HEK293 (cell line): ENCODE results near the gene PRSS33.

ENCODE experiments used
- CTCF ChIA-PET: fragments of 350-600 bp; formaldehyde crosslinking; extraction: SDS; loops from one replicate; lab custom pipeline; 2021; ENCODE audit warnings: antibody characterized with exemption; lab: Yijun Ruan, JAX
- POLR2A ChIA-PET: fragments of 300-600 bp; formaldehyde crosslinking; extraction: SDS; loops from one replicate; lab custom pipeline; 2020; ENCODE audit warnings: antibody characterized with exemption, inconsistent platforms; lab: Yijun Ruan, JAX
- H3K27ac ChIP-seq: fragments of 200-500 bp; sonication (Bioruptor generic); 2 replicates; pipeline ENCODE4 v1.5.1; 2014; ENCODE audit warnings: low read depth, low read length, control low read depth, inconsistent platforms; ENCODE audit errors: extremely low read depth
- H3K36me3 ChIP-seq, 2 experiments: fragments of 200-500 bp in 1 of 2; sonication (Bioruptor generic) in 1 of 2; 1 replicate in 1 of 2; 2 replicates in 1 of 2; pipeline ENCODE4 v1.5.1; 2014 to 2017; ENCODE audit warnings: inconsistent platforms in 2 of 2, low read length in 2 of 2; ENCODE audit not compliant: control insufficient read depth in 2 of 2, insufficient read depth in 1 of 2
- H3K4me1 ChIP-seq: fragments of 200-500 bp; sonication (Bioruptor generic); 2 replicates; pipeline ENCODE4 v1.5.1; 2014; ENCODE audit warnings: mild to moderate bottlenecking, low read length, inconsistent platforms; ENCODE audit not compliant: control insufficient read depth, insufficient read depth
- H3K4me3 ChIP-seq: 2 replicates; pipeline ENCODE4 v1.5.1; 2011; ENCODE audit warnings: low read depth, mild to moderate bottlenecking, control low read depth, low read length, moderate library complexity
- H3K9me3 ChIP-seq: fragments of 200-500 bp; sonication (Bioruptor generic); 2 replicates; pipeline ENCODE4 v1.5.1; 2014; ENCODE audit warnings: low read depth, low read length, inconsistent platforms; ENCODE audit not compliant: control insufficient read depth, insufficient read depth
- EGR2 ChIP-seq: fragments of 450-650 bp; formaldehyde crosslinking; IDR thresholded peaks from 2 replicates; pipeline ENCODE4 v1.5.1; 2016; ENCODE audit warnings: low read depth, missing biosample characterization, missing genetic modification characterization
- FEZF1 ChIP-seq: fragments of 450-650 bp; formaldehyde crosslinking; IDR thresholded peaks from 2 replicates; pipeline ENCODE4 v1.5.1; 2016; ENCODE audit warnings: missing biosample characterization, missing genetic modification characterization
- GLIS1 ChIP-seq: fragments of 450-650 bp; formaldehyde crosslinking; IDR thresholded peaks from 2 replicates; pipeline ENCODE4 v1.5.1; 2016; ENCODE audit warnings: missing biosample characterization, missing genetic modification characterization
- PRDM1 ChIP-seq: fragments of 450-650 bp; formaldehyde crosslinking; IDR thresholded peaks from 2 replicates; pipeline ENCODE4; 2016; ENCODE audit warnings: missing biosample characterization, missing genetic modification characterization
- SP3 ChIP-seq: fragments of 450-650 bp; formaldehyde crosslinking; IDR thresholded peaks from 2 replicates; pipeline ENCODE4 v1.5.1; 2016; ENCODE audit warnings: missing biosample characterization, missing genetic modification characterization
- ZFHX2 ChIP-seq: fragments of 450-650 bp; formaldehyde crosslinking; conservative IDR thresholded peaks from 2 replicates; pipeline ENCODE4 v1.5.1; 2016; ENCODE audit warnings: missing biosample characterization, missing genetic modification characterization
- ZNF132 ChIP-seq: fragments of 450-650 bp; formaldehyde crosslinking; IDR thresholded peaks from 2 replicates; pipeline ENCODE4 v1.5.1; 2017; ENCODE audit warnings: missing biosample characterization, missing genetic modification characterization, borderline replicate concordance
- ZNF16 ChIP-seq: fragments of 450-650 bp; formaldehyde crosslinking; IDR thresholded peaks from 2 replicates; pipeline ENCODE4 v1.5.1; 2016; ENCODE audit warnings: low read depth, missing biosample characterization, missing genetic modification characterization
- ZNF514 ChIP-seq: fragments of 450-650 bp; formaldehyde crosslinking; IDR thresholded peaks from 2 replicates; pipeline ENCODE4 v1.5.1; 2016; ENCODE audit warnings: missing biosample characterization, missing genetic modification characterization
- ZNF544 ChIP-seq: fragments of 450-650 bp; formaldehyde crosslinking; IDR thresholded peaks from 2 replicates; pipeline ENCODE4 v1.5.0; 2017; ENCODE audit warnings: missing biosample characterization, missing genetic modification characterization
- ZNF558 ChIP-seq: fragments of 450-650 bp; formaldehyde crosslinking; IDR thresholded peaks from 2 replicates; pipeline ENCODE4 v1.5.1; 2016; ENCODE audit warnings: missing biosample characterization, missing genetic modification characterization
- TF ChIP-seq, protein P1 (sequence below): fragments of 450-650 bp; formaldehyde crosslinking; IDR thresholded peaks from 2 replicates; pipeline ENCODE4 v1.5.1; 2016; ENCODE audit warnings: missing biosample characterization, missing genetic modification characterization
- TF ChIP-seq, protein P2 (sequence below): fragments of 450-650 bp; formaldehyde crosslinking; IDR thresholded peaks from 2 replicates; pipeline ENCODE4 v1.5.1; 2016; ENCODE audit warnings: missing biosample characterization, missing genetic modification characterization

Gene PRSS33

GRCh38 chr16:2825906-2826305, 38.5 kb upstream of the PRSS33 start:
- POLR2A ChIA-PET, result no interaction called here
- peak; percentile 65 for TF ChIP-seq ZFHX2
- peak; percentile 45; the same call in 1 of the 2 replicates for TF ChIP-seq PRDM1 (tag by site-specific recombination)
- TF ChIP-seq, protein P1, sequence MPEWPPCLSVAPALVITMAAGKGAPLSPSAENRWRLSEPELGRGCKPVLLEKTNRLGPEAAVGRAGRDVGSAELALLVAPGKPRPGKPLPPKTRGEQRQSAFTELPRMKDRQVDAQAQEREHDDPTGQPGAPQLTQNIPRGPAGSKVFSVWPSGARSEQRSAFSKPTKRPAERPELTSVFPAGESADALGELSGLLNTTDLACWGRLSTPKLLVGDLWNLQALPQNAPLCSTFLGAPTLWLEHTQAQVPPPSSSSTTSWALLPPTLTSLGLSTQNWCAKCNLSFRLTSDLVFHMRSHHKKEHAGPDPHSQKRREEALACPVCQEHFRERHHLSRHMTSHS (tag by site-specific recombination), result no peak
- TF ChIP-seq ZNF558 (tag by site-specific recombination), result no peak
- TF ChIP-seq SP3 (tag by site-specific recombination), result no peak
- peak; percentile 61 for TF ChIP-seq EGR2 (tag by site-specific recombination)
- TF ChIP-seq ZNF514 (tag by site-specific recombination), result no peak
- TF ChIP-seq, all 188 proteins: peak for 3
- CTCF ChIA-PET, result interaction anchor here (0.6 kb wide), 1 partner anchor 78 kb away, joined by 3 read pairs; no protein-coding TSS in a partner anchor
- no peaks in the 10 kb centered on the region for H3K9me3 ChIP-seq
- H3K36me3 ChIP-seq, result no peaks in the 10 kb centered on the region
- H3K27ac ChIP-seq, result no peak overlapping the region
- H3K4me1 ChIP-seq, result no peaks in the 10 kb centered on the region
- H3K4me3 ChIP-seq, result no peak overlapping the region

GRCh38 chr16:2825049-2825742, 37.8 kb upstream of the PRSS33 start:
- Histone ChIP-seq H3K9me3 (no peaks in the 10 kb centered on the region), H3K4me1 (no peaks in the 10 kb centered on the region), H3K36me3 (no peaks in the 10 kb centered on the region), H3K4me3 (no peak overlapping the region), H3K27ac (no peak overlapping the region)
- TF ChIP-seq EGR2 (tag by site-specific recombination) (peak; percentile 55; the same call in 1 of the 2 replicates), ZFHX2 (peak; percentile 70), ZNF16 (tag by site-specific recombination) (no peak), FEZF1 (tag by site-specific recombination) (no peak)
- ChIA-PET CTCF (no interaction called here), POLR2A (no interaction called here)

DNA sequence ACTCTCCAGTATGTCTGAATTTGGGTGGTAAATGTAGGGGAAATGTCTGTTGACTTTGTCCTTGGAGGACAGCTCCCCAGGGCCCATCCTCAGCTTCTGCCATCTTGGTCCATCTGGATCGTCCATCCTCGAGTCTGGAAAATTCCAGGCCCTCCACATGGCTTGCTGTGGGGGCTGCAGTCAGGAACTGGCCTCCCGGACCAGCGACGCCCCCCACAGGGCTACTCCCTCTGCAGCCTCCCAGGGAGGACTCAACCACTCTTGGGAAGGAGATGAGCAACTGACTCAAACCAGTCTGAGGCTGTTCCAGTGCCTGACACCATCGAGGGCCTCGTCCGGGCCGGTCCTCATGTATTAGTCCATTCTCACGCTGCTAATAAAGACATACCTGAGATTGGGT, 37.3 kb upstream of the PRSS33 start:
- ChIA-PET POLR2A (no interaction called here), CTCF (interaction anchor here (0.6 to 1.1 kb wide), 2 partner anchors 16 to 102 kb away, joined by 3 read pairs; no protein-coding TSS in a partner anchor)
- H3K27ac ChIP-seq, result no peak overlapping the region
- no peak overlapping the region for H3K4me3 ChIP-seq
- no peaks in the 10 kb centered on the region for H3K4me1 ChIP-seq
- no peaks in the 10 kb centered on the region for H3K9me3 ChIP-seq
- peak; percentile 72 for TF ChIP-seq GLIS1 (tag by site-specific recombination)
- TF ChIP-seq ZNF132 (tag by site-specific recombination), result no peak
- no peak for TF ChIP-seq ZNF544 (tag by site-specific recombination)
- TF ChIP-seq, protein P2, sequence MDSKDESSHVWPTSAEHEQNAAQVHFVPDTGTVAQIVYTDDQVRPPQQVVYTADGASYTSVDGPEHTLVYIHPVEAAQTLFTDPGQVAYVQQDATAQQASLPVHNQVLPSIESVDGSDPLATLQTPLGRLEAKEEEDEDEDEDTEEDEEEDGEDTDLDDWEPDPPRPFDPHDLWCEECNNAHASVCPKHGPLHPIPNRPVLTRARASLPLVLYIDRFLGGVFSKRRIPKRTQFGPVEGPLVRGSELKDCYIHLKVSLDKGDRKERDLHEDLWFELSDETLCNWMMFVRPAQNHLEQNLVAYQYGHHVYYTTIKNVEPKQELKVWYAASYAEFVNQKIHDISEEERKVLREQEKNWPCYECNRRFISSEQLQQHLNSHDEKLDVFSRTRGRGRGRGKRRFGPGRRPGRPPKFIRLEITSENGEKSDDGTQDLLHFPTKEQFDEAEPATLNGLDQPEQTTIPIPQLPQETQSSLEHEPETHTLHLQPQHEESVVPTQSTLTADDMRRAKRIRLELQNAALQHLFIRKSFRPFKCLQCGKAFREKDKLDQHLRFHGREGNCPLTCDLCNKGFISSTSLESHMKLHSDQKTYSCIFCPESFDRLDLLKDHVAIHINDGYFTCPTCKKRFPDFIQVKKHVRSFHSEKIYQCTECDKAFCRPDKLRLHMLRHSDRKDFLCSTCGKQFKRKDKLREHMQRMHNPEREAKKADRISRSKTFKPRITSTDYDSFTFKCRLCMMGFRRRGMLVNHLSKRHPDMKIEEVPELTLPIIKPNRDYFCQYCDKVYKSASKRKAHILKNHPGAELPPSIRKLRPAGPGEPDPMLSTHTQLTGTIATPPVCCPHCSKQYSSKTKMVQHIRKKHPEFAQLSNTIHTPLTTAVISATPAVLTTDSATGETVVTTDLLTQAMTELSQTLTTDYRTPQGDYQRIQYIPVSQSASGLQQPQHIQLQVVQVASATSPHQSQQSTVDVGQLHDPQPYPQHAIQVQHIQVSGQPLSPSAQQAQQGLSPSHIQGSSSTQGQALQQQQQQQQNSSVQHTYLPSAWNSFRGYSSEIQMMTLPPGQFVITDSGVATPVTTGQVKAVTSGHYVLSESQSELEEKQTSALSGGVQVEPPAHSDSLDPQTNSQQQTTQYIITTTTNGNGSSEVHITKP (tag by site-specific recombination), result 0 out of 2 replicates have a peak, but pooled peaks have one; percentile 11
- H3K36me3 ChIP-seq, result no peaks in the 10 kb centered on the region
